DMS53 (cell line): ENCODE data around the gene KRTAP20-2.

Experiments used
- DNase-seq: peaks from one replicate; lab custom pipeline; 2025; lab: John Stamatoyannopoulos, UW

KRTAP20-2 gene

DNA sequence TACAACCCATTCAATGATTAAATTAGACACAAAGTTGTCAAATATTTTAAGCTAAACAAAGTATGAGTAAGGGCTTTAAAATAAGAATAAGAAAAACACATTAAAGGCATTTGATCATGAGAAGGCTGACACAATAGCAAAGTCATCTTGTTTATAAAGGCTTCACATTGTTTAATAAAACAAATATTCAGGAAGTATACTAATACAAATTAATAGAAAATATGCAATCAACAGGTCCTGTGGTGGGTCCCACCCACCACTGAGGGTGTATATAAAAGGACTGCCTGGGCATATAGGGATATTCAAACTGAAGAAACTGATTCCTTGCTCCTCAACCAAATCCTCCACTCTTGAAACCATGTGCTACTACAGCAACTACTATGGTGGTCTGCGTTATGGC is at the start of gene KRTAP20-2:
KRTAP20-2 (plus strand) TSS at position 301 of the 400 bp plus-strand sequence; CDS start at position 359, 58 bp downstream.
- no peak for DNase-seq

DNA sequence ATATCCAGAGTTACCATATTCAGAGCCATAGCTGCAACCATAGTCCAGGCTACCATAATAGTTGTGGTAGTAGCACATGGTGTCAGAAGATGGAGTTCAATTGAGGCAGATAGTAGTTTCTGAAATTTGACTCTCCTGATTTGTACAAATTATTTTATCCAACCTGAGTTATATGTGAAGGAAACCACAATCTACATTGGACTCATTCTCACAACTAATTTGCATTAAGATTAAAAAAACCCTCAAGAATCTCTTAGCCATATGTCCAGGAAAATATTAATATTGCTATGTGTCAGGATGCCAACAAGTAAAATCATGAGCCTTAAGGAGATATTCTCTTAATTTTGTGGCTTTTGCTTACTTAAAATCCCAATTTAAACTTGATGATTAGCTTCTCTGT is 44.7 kb upstream of the KRTAP20-2 start, which contains the start of gene KRTAP22-2:
KRTAP22-2 (minus strand) TSS at position 101 of the 400 bp plus-strand sequence.
- DNase-seq: no peak

GRCh38 chr21:30592140-30592539 is 42.9 kb upstream of the KRTAP20-2 start, which contains the start of gene KRTAP6-3:
TSS of gene KRTAP6-3 (plus strand) at chr21:30592440. CDS start at chr21:30592446, 6 bp downstream.
- DNase-seq: no peak

- no peak for DNase-seq
Observed at GRCh38 chr21:30598802-30599201, 36.2 kb upstream of the KRTAP20-2 start, which contains the start of gene KRTAP6-2. TSS of gene KRTAP6-2 (minus strand) at chr21:30598902. CDS start at chr21:30598874, 28 bp downstream.

DNA sequence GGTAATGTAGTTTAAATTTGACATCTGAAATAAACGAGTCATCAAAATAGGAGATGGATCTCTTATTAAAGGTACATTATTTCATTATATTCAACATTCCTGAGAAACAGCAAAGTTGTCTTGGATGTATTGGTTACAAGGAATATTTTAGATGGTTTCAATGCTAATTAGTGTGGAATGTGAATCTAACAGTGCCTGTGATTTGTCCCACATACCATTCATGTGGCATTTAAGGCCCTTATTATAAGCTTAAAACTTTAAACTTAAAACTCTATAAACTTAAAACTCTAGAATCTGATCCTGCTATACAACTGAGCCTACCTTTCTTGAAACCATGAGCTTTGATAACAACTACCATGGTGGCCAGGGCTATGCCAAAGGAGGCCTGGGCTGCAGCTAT is 34.2 kb upstream of the KRTAP20-2 start, which contains the start of gene KRTAP22-1:
KRTAP22-1 (plus strand) TSS at position 301 of the 400 bp plus-strand sequence.
- DNase-seq: no peak

DNA sequence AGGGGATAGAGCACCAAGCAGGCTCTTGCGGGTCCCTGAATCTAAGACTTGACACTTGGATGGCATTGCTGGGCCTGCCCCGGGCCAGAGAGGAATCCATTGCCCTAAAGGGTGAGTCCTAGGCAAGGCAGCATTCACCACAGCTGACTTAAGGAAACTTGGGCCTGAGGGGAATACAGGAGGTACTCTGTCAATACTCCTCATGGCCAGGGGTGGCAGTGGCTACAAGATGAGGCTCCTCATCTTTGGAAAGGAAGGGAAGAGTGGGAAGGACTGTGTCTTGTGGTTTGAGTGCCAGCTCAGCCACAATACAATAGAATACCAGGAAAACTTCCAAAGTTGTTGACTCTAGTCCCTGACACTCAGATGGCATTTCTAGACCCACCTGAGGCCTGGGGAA is 29.0 kb upstream of the KRTAP20-2 start:
- DNase-seq: peak; percentile 27

GRCh38 chr21:30612132-30612531 is 22.9 kb upstream of the KRTAP20-2 start:
- DNase-seq: no peak

DNA sequence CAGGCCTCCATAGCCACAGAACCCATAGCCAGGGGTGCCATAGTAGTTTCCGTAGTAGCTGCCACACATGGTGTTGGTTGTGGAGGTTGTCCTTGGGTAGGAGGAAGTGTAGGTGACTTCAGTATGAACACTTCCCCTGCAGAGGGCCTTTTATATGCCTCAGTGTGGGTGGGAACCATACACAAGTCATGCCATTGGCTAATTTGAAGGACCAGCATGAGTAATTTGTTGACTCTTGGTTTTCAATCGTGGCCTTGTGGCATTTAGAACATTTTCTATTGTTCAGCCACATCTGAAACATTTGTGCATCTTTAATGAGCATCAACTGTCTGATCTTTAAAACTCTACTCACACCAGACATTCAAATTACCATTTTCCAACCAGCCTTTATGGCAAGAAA is 21.2 kb upstream of the KRTAP20-2 start, which contains the start of gene KRTAP6-1:
KRTAP6-1 (minus strand) TSS at position 95 of the 400 bp plus-strand sequence; CDS start at position 69, 26 bp downstream.
- DNase-seq: peak; percentile 46

DNA sequence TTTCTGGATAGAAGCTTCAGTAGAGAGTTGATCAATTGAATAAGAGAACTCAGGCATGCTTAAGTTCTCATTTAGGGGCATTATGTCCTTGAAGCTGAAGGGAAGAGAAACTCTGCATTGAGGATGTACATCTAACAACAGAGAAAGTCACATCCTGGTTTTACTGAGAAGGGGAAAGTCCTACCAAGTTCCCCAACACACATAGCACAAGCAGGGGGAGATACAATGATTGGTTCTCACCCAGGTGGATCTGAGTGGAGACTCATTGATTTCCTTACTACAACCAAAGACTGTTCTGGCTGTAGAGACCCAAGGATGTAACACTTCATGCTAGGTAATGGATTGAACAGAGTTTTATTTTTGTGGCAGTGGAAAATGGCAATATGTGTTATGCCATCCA is 19.8 kb upstream of the KRTAP20-2 start:
- no peak for DNase-seq

DNA sequence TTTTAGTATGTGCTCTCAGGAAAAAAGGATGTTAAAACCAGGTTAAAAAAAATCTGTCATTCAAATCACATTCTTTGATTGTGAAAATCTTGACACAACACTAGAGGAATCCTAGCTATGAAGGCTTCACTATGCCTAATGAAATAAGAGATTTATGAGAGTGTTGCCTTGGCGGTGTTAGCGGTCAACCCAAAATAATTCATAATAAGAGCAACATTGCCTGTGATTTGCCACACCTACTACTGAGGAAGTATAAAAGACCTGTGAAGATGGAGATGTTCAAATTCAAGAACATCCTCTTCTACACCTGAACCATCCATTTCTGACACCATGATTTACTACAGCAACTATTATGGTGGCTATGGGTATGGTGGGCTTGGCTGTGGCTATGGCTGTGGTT is 18.9 kb upstream of the KRTAP20-2 start, which contains the start of gene KRTAP20-1:
KRTAP20-1 (plus strand) TSS at position 301 of the 400 bp plus-strand sequence; CDS start at position 331, 30 bp downstream.
- DNase-seq: no peak

- peak; percentile 26 for DNase-seq
Observed at GRCh38 chr21:30620080-30620479, 14.9 kb upstream of the KRTAP20-2 start.

DNA sequence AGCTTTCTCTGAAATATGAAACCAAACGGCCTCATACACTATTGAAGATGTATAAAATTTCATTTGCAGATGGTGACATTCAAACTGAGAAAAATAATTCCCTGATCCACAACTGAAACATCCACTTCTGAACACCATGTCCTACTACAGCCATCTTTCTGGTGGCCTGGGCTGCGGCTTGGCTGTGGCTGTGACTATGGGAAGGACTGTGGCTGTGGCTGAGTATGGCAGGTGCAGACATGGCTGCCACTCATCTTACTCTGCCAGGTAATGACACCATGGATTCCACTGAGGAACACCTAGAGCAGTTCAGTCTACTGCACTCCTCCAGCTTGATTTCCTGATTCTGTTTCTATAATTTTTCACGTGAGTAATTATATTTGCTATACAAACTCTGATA is 14.5 kb upstream of the KRTAP20-2 start, which contains the start of gene KRTAP20-4:
KRTAP20-4 (plus strand) TSS at position 106 of the 400 bp plus-strand sequence.
- DNase-seq: peak; percentile 32

DNA sequence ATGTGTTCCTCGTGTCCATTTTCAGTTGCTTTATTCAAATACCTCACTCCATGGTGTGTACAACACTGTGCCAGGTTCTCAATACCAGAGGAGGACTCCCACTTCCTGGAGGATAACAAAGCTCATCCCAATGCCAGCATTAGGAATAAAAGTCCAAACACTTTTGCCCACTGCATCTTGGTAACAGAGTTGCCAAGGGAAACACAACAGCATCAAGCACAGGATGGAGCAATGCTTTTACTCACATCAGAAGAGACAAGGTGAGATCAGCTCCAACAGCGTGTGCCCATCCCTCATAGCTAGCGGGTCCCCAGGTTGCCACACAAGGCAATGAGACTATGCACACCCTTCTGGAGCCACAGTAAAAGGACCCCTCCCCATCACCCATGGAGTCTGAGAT is 11.6 kb upstream of the KRTAP20-2 start:
- no peak for DNase-seq

- DNase-seq: no peak
Observed at GRCh38 chr21:30625449-30626165, 9.4 kb upstream of the KRTAP20-2 start.

DNA sequence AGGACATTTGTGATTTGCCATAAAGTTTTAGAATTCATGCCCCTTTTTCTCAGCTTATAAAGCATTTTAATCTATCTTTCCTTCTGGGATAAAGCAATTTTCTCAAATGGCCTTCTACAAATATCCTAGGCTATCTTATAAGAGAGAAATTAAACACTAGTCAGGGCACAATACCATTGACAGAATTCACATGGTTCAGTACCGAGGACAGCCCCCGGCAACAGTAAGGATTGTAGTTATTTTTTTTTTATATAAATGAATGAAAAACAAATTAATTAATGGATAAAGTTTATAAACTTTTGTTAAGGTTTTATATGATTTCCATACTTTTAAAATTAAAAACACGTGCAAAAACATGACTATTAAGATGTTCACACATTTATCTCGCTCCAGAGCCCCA is 6.9 kb upstream of the KRTAP20-2 start:
- no peak for DNase-seq

- no peak for DNase-seq
Observed at GRCh38 chr21:30629200-30629599, 5.8 kb upstream of the KRTAP20-2 start.

DNA sequence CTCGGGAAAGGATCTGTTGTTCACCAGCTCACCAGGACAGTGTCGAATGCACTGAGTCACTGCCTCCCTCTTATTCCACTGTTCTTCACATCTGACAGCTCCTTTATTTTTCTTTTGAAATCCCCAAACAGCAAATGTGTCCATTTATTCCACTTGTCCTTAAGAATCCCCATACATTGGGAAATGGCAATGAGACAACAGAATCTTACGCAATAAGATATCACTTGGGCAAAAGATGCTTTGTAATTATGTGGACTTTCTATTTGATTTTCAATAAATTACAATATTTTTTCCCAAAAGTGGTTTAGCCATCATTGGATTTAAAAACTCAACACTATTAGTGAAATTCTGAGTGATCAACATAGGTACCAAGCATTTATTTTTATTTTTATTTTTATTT is 3.7 kb downstream of the KRTAP20-2 start:
- DNase-seq: no peak

GRCh38 chr21:30642564-30642963 is 7.6 kb downstream of the KRTAP20-2 start, which contains the start of gene KRTAP20-3:
TSS of gene KRTAP20-3 (plus strand) at chr21:30642864.
- no peak for DNase-seq

DNA sequence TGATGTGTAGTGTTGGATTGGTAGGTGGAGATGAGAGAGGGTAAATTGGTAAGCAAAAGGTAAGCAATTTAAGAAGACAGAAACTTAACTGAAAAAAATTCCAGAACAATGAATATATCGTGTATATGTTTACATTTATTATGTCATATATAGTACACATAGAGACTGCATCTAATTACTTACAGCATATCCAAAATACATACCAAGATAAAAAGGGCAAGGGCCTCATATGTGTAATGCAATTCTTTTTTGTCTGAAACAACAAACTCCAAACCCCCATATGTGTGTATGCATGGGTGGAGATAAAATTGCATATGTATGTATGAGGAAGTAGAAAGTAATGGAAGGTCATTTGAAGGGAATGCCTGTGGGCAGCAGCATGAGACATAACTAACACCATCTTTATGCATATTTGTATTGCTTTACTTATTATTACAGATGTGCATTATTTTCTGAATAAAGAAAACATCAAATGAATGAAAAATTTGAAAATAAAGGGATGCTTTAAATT is 12.0 kb downstream of the KRTAP20-2 start:
- DNase-seq: peak; percentile 37

DNA sequence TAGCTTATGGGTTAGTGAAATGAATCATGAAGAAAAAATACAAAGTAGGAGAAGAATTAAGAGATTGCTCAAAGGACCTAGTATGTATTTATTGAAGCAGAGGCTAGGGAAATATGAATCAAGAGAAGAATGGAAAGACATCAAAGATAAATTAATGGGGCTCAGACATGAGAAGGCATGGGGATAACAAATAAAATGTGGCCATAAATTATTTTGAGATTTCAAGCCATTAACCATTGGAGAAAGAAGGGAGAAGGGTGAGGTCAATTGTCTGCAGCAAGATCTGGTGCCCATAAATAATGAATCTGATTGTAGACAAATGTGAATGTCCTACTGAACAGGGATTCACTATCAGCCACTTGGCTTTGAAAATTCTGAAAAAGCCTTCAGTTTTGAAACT is 17.9 kb downstream of the KRTAP20-2 start:
- no peak for DNase-seq

- DNase-seq: no peak
Observed at GRCh38 chr21:30668776-30669175, 33.8 kb downstream of the KRTAP20-2 start.

GRCh38 chr21:30672985-30673650 is 38.1 kb downstream of the KRTAP20-2 start:
- no peak for DNase-seq
